ENCODE results near the gene BTBD9.
A peak's percentile ranks its signal among the peaks of the same experiment; 100 is the strongest.

The BTBD9 gene

GRCh38 chr6:38508894-38509293 lies 130.8 kb downstream of the BTBD9 start:
- no peak for DNase-seq (ENCODE audit: low read depth, low spot score)
- Histone ChIP-seq H3K36me3 (ENCODE audit: insufficient read depth, low read length) (no peaks in the 10 kb centered on the region), H3K9me3 (ENCODE audit: low read depth, low read length) (no peaks in the 10 kb centered on the region), H3K27ac (no peak overlapping the region), H3K9ac (ENCODE audit: insufficient read length) (no peak overlapping the region), H3K4me3 (0 out of 2 replicates have a peak overlapping the region, but pooled peaks have one; percentile 5)
- TF ChIP-seq EZH2 (IDR thresholded peaks at IDR 0.05) (no peak), FOXP2 (optimal IDR thresholded peaks at IDR 0.05; ENCODE audit: control extremely low read depth, extremely low read length, insufficient read depth) (no peak), POLR2AphosphoS5 (IDR thresholded peaks at IDR 0.05; ENCODE audit: borderline replicate concordance, low read depth, low read length) (no peak)

DNA sequence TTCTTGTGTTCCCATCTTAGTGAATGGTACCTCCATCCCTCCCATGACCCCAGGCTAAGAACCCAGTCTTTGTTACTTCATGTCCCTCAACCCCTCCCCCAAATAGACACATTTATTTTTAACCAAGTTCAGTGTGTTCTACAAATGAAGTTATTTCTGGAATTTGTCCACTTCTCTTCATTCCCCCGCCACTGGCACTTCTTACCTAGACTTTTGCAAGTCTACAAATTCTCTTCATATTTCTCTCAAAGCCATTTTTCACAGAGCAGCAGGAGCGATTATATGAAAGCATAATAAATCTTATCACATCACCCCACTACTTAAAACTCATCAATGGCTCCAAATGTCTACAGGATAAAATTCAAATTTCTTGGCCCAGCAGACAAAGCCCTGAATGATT lies 131.4 kb downstream of the BTBD9 start:
- Histone ChIP-seq H3K9ac (ENCODE audit: insufficient read length) (no peak overlapping the region), H3K9me3 (ENCODE audit: low read depth, low read length) (no peaks in the 10 kb centered on the region), H3K4me3 (no peak overlapping the region), H3K27ac (no peak overlapping the region), H3K36me3 (ENCODE audit: insufficient read depth, low read length) (no peaks in the 10 kb centered on the region)
- no peak for DNase-seq (ENCODE audit: low read depth, low spot score)
- TF ChIP-seq EZH2 (IDR thresholded peaks at IDR 0.05) = no peak
- no peak for TF ChIP-seq FOXP2 (optimal IDR thresholded peaks at IDR 0.05; ENCODE audit: control extremely low read depth, extremely low read length, insufficient read depth)
- no peak for TF ChIP-seq POLR2AphosphoS5 (IDR thresholded peaks at IDR 0.05; ENCODE audit: borderline replicate concordance, low read depth, low read length)

GRCh38 chr6:38507173-38507572 lies 132.6 kb downstream of the BTBD9 start:
- TF ChIP-seq FOXP2 (optimal IDR thresholded peaks at IDR 0.05; ENCODE audit: control extremely low read depth, extremely low read length, insufficient read depth) (no peak), POLR2AphosphoS5 (IDR thresholded peaks at IDR 0.05; ENCODE audit: borderline replicate concordance, low read depth, low read length) (no peak), EZH2 (IDR thresholded peaks at IDR 0.05) (no peak)
- no peak for DNase-seq (ENCODE audit: low read depth, low spot score)
- Histone ChIP-seq H3K36me3 (ENCODE audit: insufficient read depth, low read length) (no peaks in the 10 kb centered on the region), H3K9me3 (ENCODE audit: low read depth, low read length) (no peaks in the 10 kb centered on the region), H3K27ac (no peak overlapping the region), H3K9ac (ENCODE audit: insufficient read length) (no peak overlapping the region), H3K4me3 (no peak overlapping the region)

- H3K4me3 ChIP-seq = no peak overlapping the region
- TF ChIP-seq POLR2AphosphoS5 (IDR thresholded peaks at IDR 0.05; ENCODE audit: borderline replicate concordance, low read depth, low read length) = no peak
- TF ChIP-seq EZH2 (IDR thresholded peaks at IDR 0.05) = no peak
- TF ChIP-seq FOXP2 (optimal IDR thresholded peaks at IDR 0.05; ENCODE audit: control extremely low read depth, extremely low read length, insufficient read depth) = no peak
- no peak overlapping the region for H3K27ac ChIP-seq
- no peak overlapping the region for H3K9ac ChIP-seq (ENCODE audit: insufficient read length)
- no peaks in the 10 kb centered on the region for H3K36me3 ChIP-seq (ENCODE audit: insufficient read depth, low read length)
- H3K9me3 ChIP-seq (ENCODE audit: low read depth, low read length) = no peaks in the 10 kb centered on the region
- no peak for DNase-seq (ENCODE audit: low read depth, low spot score)
Observed at GRCh38 chr6:38505826-38506225, 133.9 kb downstream of the BTBD9 start.

GRCh38 chr6:38504996-38505395 lies 134.7 kb downstream of the BTBD9 start:
- TF ChIP-seq EZH2 (IDR thresholded peaks at IDR 0.05) (no peak), FOXP2 (optimal IDR thresholded peaks at IDR 0.05; ENCODE audit: control extremely low read depth, extremely low read length, insufficient read depth) (no peak), POLR2AphosphoS5 (IDR thresholded peaks at IDR 0.05; ENCODE audit: borderline replicate concordance, low read depth, low read length) (no peak)
- Histone ChIP-seq H3K27ac (no peak overlapping the region), H3K4me3 (no peak overlapping the region), H3K36me3 (ENCODE audit: insufficient read depth, low read length) (no peaks in the 10 kb centered on the region), H3K9me3 (ENCODE audit: low read depth, low read length) (no peaks in the 10 kb centered on the region), H3K9ac (ENCODE audit: insufficient read length) (no peak overlapping the region)
- no peak for DNase-seq (ENCODE audit: low read depth, low spot score)

DNA sequence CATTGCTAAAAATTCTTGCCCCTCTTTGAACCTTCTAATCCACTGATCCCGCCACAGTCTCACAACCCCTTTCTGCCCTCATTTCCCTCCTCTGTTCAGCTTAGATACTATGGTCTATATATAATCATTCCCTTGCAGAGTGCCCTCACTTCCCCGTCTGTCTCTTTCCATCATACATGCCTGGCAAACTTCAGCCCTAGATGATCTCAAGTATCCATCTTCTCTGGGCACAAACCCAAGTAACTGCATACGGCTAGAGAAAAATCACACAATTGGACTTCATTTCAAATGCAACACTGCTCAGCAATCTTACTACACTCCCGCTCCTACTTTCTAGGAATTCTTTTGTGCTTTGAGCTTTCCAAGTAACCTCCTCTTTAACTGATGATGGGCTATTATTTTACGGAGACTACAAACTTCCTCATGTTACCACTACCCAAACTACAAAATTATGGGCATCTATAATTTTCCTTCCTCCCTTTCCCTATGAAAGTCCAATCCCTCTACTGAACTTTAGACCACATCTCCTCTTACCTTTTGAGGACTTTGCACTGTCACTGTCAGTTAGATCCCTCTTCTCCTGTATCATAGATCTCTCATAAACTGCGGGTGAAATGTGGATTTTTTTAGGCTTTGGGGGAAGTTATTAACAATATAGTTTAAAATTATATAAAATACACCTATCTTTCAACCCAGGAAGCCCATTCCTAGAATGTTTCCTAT lies 135.6 kb downstream of the BTBD9 start:
- no peak overlapping the region for H3K9ac ChIP-seq (ENCODE audit: insufficient read length)
- no peaks in the 10 kb centered on the region for H3K9me3 ChIP-seq (ENCODE audit: low read depth, low read length)
- no peak overlapping the region for H3K4me3 ChIP-seq
- H3K27ac ChIP-seq = no peak overlapping the region
- TF ChIP-seq EZH2 (IDR thresholded peaks at IDR 0.05) = no peak
- TF ChIP-seq FOXP2 (optimal IDR thresholded peaks at IDR 0.05; ENCODE audit: control extremely low read depth, extremely low read length, insufficient read depth) = no peak
- no peak for TF ChIP-seq POLR2AphosphoS5 (IDR thresholded peaks at IDR 0.05; ENCODE audit: borderline replicate concordance, low read depth, low read length)
- H3K36me3 ChIP-seq (ENCODE audit: insufficient read depth, low read length) = no peaks in the 10 kb centered on the region
- DNase-seq (ENCODE audit: low read depth, low spot score) = no peak

GRCh38 chr6:38503032-38503773 lies 136.5 kb downstream of the BTBD9 start:
- Histone ChIP-seq H3K4me3 (no peak overlapping the region), H3K9me3 (ENCODE audit: low read depth, low read length) (no peaks in the 10 kb centered on the region), H3K36me3 (ENCODE audit: insufficient read depth, low read length) (no peaks in the 10 kb centered on the region), H3K27ac (no peak overlapping the region), H3K9ac (ENCODE audit: insufficient read length) (no peak overlapping the region)
- no peak for DNase-seq (ENCODE audit: low read depth, low spot score)
- TF ChIP-seq POLR2AphosphoS5 (IDR thresholded peaks at IDR 0.05; ENCODE audit: borderline replicate concordance, low read depth, low read length) (no peak), EZH2 (IDR thresholded peaks at IDR 0.05) (no peak), FOXP2 (optimal IDR thresholded peaks at IDR 0.05; ENCODE audit: control extremely low read depth, extremely low read length, insufficient read depth) (no peak)

DNA sequence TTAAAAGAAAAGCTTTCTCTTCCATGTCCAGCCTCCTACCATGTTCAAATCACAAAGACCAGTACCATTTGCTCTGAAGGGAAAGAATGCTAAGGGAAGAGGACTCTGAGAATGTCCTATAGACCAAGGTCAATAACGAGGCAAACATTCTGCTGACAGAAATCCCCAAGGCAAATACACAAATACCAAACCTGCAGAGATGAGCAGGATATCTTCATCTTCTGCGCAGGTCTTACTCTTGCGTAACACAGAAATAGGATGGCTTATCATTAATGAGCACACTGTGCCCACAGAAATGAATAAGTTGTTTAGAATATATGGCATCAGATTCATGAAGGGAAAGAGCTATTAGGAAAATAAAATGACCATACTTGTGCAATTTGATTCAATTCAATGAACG lies 137.3 kb downstream of the BTBD9 start:
- Histone ChIP-seq H3K27ac (no peak overlapping the region), H3K9ac (ENCODE audit: insufficient read length) (no peak overlapping the region), H3K4me3 (no peak overlapping the region), H3K9me3 (ENCODE audit: low read depth, low read length) (no peaks in the 10 kb centered on the region), H3K36me3 (ENCODE audit: insufficient read depth, low read length) (no peaks in the 10 kb centered on the region)
- DNase-seq (ENCODE audit: low read depth, low spot score) = no peak
- no peak for TF ChIP-seq POLR2AphosphoS5 (IDR thresholded peaks at IDR 0.05; ENCODE audit: borderline replicate concordance, low read depth, low read length)
- no peak for TF ChIP-seq EZH2 (IDR thresholded peaks at IDR 0.05)
- no peak for TF ChIP-seq FOXP2 (optimal IDR thresholded peaks at IDR 0.05; ENCODE audit: control extremely low read depth, extremely low read length, insufficient read depth)
